SKM-1 treated with dmso at 0.1 percent for 144 hours (cell line): ENCODE measurements around the gene MAPKBP1.

ENCODE experiments used
- DNase-seq: peaks from one replicate; lab custom pipeline; 2025; ENCODE audit not compliant: unreplicated experiment; lab: John Stamatoyannopoulos, UW

The MAPKBP1 gene

GRCh38 chr15:41783296-41783695, 9.0 kb downstream of the MAPKBP1 start:
- no peak for DNase-seq

- no peak for DNase-seq
These were observed 14.0 kb downstream of the MAPKBP1 start for GRCh38 chr15:41788262-41788661.

GRCh38 chr15:41789236-41789635, 15.0 kb downstream of the MAPKBP1 start:
- DNase-seq: no peak

- DNase-seq: no peak
These were observed 15.4 kb downstream of the MAPKBP1 start for GRCh38 chr15:41789662-41790061.

GRCh38 chr15:41790169-41790568, 15.9 kb downstream of the MAPKBP1 start:
- DNase-seq: no peak

GRCh38 chr15:41790756-41791546, 16.7 kb downstream of the MAPKBP1 start:
- no peak for DNase-seq

GRCh38 chr15:41791547-41791937, 17.3 kb downstream of the MAPKBP1 start:
- DNase-seq: no peak

- DNase-seq: no peak
These were observed 17.8 kb downstream of the MAPKBP1 start for GRCh38 chr15:41792000-41792637.

GRCh38 chr15:41794081-41794480, 19.8 kb downstream of the MAPKBP1 start:
- DNase-seq: no peak

GRCh38 chr15:41795996-41796856, 21.9 kb downstream of the MAPKBP1 start:
- no peak for DNase-seq

- no peak for DNase-seq
These were observed 23.1 kb downstream of the MAPKBP1 start for GRCh38 chr15:41797201-41797944.

GRCh38 chr15:41798607-41799487, 24.6 kb downstream of the MAPKBP1 start:
- no peak for DNase-seq

GRCh38 chr15:41799488-41799805, 25.2 kb downstream of the MAPKBP1 start:
- DNase-seq: no peak

- DNase-seq: no peak
These were observed 26.9 kb downstream of the MAPKBP1 start for GRCh38 chr15:41801185-41801584.

GRCh38 chr15:41801850-41802455, 27.7 kb downstream of the MAPKBP1 start:
- DNase-seq: no peak

- no peak for DNase-seq
These were observed 30.1 kb downstream of the MAPKBP1 start for GRCh38 chr15:41804361-41804760.

- DNase-seq: no peak
These were observed 30.8 kb downstream of the MAPKBP1 start for GRCh38 chr15:41804916-41805666.

- no peak for DNase-seq
These were observed 31.4 kb downstream of the MAPKBP1 start for GRCh38 chr15:41805711-41806110.
